Tibial artery (tissue), 4 donors: ENCODE data around the gene RIPK3.

Source experiments
- DNase-seq, 2 donors: peaks; one replicate each; pipeline ENCODE4 v3.0.0-alpha.2; 2019
- H3K27ac ChIP-seq, 2 donors: fragments of 200-600 bp; sonication (generic) in 1 of 2; 1 replicate in 1 of 2; 2 replicates in 1 of 2; pipeline ENCODE4 v1.5.1; 2018 to 2019; ENCODE audit warnings: mild to moderate bottlenecking in 1 of 2
- H3K27me3 ChIP-seq, 2 donors: fragments of 200-600 bp; sonication (generic) in 1 of 2; one replicate each; pipeline versions ENCODE4 v1.5.1 to v1.6.0; 2016 to 2019
- H3K36me3 ChIP-seq, 3 donors: fragments of 200-600 bp; sonication (generic) in 2 of 3; one replicate each; pipeline ENCODE4 v1.5.1; 2016 to 2019; ENCODE audit warnings: mild to moderate bottlenecking in 2 of 3
- H3K4me1 ChIP-seq, 4 donors: fragments of 200-600 bp; sonication (generic) in 2 of 4; 1 replicate in 3 of 4; 2 replicates in 1 of 4; pipeline ENCODE4 v1.5.1; 2016 to 2019
- H3K4me3 ChIP-seq, 2 donors: fragments of 200-600 bp; sonication (generic) in 1 of 2; 1 replicate in 1 of 2; 2 replicates in 1 of 2; pipeline ENCODE4 v1.5.1; 2018 to 2019; ENCODE audit warnings: mild to moderate bottlenecking in 2 of 2
- H3K9me3 ChIP-seq, 3 donors: fragments of 200-600 bp; sonication (generic) in 1 of 3; one replicate each; pipeline ENCODE4 v1.5.1; 2016 to 2019
- intact Hi-C: fragments of 100-400 bp; cut with DNase I; formaldehyde crosslinking; loops from one replicate; pipeline ENCODE4 v1.15.0; 2023; ENCODE audit warnings: low total_unique reads
- TF ChIP-seq, protein P1 (sequence below), 2 experiments: fragments of 200-600 bp in 1 of 2; fragments of 450-650 bp in 1 of 2; IDR thresholded peaks; one replicate each; pipeline ENCODE4 v1.5.1; 2017 to 2019; ENCODE audit warnings: antibody characterized with exemption in 2 of 2, mild to moderate bottlenecking in 1 of 2, moderate library complexity in 1 of 2

RIPK3 gene

DNA sequence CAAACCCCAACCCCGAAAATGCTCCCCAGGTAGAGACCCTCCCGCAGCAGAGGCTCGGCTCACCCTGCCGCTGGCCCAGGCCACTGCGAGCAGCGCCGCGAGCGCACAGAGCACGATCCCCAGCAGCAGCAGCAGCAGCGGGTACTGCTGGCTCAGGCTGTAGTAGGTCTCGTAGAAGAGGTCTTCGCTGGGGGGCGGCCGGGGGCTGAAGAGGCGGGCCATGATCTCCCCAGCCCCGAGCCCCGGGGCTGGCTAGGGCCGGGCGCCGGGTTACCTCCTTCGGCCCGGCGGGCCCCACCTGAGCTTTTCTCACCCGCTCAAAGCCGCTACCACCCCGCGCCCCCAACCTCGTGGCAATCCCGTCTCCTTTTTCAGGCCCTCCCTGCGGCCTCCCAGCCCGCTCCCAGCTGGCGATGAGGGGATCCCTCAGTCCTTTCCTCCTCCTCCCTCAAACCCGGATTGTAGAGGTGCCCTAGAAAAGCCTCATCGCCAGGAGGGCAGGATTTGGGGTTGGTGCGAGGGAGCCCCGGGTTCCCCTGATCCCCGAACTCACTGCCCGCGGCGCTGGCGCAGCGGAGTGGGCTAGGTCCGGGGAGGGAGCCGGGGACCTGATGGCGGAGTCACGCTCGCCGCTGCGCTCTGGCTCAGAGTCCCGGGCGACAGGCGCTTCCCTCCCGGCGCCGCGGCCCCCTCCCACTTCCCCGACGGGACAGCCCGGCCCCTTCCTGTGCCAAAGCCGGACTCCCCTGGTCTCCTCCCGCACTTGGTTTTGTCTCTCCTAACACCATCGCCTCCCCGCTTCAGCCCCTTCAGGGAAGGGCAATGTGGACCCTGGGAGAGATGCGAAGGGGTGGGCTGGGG, 5.1 kb downstream of the RIPK3 start, which contains the start of gene ADCY4:
ADCY4 (minus strand) TSS at position 641 of the 861 bp plus-strand sequence; CDS start at position 222, 419 bp downstream.
- no peaks in the 10 kb centered on the region for H3K9me3 ChIP-seq
- no peak within 1 kb of the TSS for H3K27ac ChIP-seq
- DNase-seq = no peak
- H3K27me3 ChIP-seq = peaks cover 6 to 71% of the 10 kb centered on the region in 2 donors
- H3K4me1 ChIP-seq = peaks cover 0 to 42% (median 28%) of the 10 kb centered on the region in 4 donors
- H3K36me3 ChIP-seq = no peaks in the 10 kb centered on the region
- TF ChIP-seq, protein P1, sequence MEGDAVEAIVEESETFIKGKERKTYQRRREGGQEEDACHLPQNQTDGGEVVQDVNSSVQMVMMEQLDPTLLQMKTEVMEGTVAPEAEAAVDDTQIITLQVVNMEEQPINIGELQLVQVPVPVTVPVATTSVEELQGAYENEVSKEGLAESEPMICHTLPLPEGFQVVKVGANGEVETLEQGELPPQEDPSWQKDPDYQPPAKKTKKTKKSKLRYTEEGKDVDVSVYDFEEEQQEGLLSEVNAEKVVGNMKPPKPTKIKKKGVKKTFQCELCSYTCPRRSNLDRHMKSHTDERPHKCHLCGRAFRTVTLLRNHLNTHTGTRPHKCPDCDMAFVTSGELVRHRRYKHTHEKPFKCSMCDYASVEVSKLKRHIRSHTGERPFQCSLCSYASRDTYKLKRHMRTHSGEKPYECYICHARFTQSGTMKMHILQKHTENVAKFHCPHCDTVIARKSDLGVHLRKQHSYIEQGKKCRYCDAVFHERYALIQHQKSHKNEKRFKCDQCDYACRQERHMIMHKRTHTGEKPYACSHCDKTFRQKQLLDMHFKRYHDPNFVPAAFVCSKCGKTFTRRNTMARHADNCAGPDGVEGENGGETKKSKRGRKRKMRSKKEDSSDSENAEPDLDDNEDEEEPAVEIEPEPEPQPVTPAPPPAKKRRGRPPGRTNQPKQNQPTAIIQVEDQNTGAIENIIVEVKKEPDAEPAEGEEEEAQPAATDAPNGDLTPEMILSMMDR (IDR thresholded peaks at IDR 0.05) = no peak
- H3K4me3 ChIP-seq = peak within 1 kb of the TSS; percentile 35 to 44
- intact Hi-C loops = no loop called here

DNA sequence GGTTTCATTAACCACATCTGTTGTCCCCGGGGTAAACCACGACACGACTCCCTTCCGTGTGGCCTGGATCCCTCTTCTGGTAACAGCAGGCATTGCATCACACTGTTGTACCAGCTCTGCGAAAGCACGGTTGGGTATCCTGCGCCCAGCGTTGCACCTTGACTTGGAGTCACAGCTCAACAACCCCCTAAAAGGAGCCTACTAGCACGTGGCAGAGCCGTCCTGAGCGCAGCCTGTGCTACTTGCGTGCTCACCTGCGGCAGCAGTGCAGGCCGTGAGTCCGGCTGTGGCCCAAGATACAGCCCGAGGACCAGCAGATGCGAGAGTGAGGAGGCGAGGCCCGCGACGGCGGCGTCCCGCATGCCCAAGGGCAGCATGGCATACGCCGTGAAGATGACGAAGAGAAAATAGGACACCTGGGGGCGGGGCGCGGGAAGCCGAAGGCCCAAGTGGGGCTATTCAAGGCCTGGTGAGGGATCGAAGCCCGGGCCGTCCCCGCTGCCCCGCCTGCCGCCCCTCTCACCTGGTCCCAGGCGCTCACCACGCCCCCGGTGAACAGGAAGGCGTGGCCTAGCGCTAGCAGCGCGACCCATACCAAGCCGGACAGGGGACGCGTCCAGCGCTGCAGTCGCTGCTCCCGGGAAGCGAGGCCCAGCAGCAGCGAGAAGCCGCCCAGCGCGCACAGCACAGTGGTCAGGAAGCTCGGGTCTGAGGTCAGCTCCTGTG, 7.4 kb downstream of the RIPK3 start:
- TF ChIP-seq, protein P1 (IDR thresholded peaks at IDR 0.05) = peak; percentile 70 to 79
- intact Hi-C loops = loop anchor here (2.0 kb wide), 1 partner anchor 98 kb away; no protein-coding TSS in a partner anchor
- Histone ChIP-seq H3K9me3 (no peaks in the 10 kb centered on the region), H3K4me1 (peaks cover 0 to 35% (median 27%) of the 10 kb centered on the region in 4 donors), H3K36me3 (no peaks in the 10 kb centered on the region), H3K27me3 (peaks cover 6 to 49% of the 10 kb centered on the region in 2 donors), H3K27ac (no peak overlapping the region), H3K4me3 (peak overlapping the region; percentile 12 to 26)
- DNase-seq = peak; percentile 72 to 82

DNA sequence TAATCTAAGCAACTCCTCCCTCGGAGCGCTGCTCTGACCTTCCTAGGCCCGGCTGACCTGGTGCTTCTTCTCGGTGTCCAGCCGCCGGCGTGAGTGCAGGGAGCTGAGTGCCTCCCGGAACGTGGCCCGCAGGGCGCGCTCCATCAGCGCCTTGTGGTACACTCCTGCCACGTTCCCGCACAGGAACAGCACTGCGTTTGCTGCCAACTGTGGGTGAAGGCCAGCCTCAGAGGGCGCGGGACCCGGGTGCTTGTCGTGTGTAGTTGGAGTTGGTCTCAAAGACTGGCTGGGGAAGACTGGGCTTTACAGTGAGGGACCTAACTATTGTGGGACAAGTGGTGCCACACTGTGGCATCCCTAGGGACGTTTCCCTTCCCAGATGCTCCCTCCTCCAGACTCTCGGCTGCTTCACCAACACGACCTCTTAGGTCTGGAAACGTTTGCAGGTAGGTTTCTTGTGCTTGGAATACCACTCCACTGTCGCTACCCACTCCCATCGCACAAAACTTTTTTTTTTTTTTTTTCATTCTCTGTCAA, 8.0 kb downstream of the RIPK3 start:
- no peak for DNase-seq

GRCh38 chr14:24330973-24331674, 8.7 kb downstream of the RIPK3 start:
- intact Hi-C loops = no loop called here
- TF ChIP-seq, protein P1 (IDR thresholded peaks at IDR 0.05) = no peak
- Histone ChIP-seq H3K9me3 (no peaks in the 10 kb centered on the region), H3K4me3 (no peak overlapping the region), H3K36me3 (no peaks in the 10 kb centered on the region), H3K4me1 (peaks cover 0 to 35% (median 27%) of the 10 kb centered on the region in 4 donors), H3K27me3 (peaks cover 6 to 36% of the 10 kb centered on the region in 2 donors), H3K27ac (no peak overlapping the region)
- no peak for DNase-seq

More for the DNA sequence above, 8.0 kb downstream of the RIPK3 start:
- Histone ChIP-seq H3K27me3 (peaks cover 6 to 43% of the 10 kb centered on the region in 2 donors), H3K27ac (no peak overlapping the region), H3K4me3 (no peak overlapping the region), H3K4me1 (peaks cover 0 to 35% (median 27%) of the 10 kb centered on the region in 4 donors), H3K36me3 (no peaks in the 10 kb centered on the region), H3K9me3 (no peaks in the 10 kb centered on the region)
- intact Hi-C loops = loop anchor here (2.0 kb wide), 1 partner anchor 99 kb away; no protein-coding TSS in a partner anchor
- TF ChIP-seq, protein P1 (IDR thresholded peaks at IDR 0.05) = no peak

DNA sequence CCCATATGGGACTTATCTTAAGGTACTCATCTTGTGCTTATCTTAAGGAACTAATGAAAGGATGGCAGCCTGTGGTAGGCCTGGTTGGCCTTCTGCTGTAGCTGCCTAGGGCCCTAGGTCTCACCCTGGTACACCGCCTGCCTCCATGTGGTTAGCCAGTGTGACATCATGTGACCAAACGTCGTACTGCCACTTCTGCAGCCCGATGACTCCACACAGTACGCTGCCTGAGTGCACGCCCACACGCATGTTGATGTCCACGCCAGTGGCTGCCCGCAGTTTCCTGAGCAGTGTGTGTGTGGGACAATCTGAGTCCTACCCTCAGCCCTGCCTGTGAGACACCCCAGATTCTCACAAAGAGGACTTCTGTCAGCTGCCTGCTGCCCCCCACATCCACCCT, 10.1 kb downstream of the RIPK3 start:
- Histone ChIP-seq H3K36me3 (no peaks in the 10 kb centered on the region), H3K4me1 (peaks cover 0 to 32% (median 24%) of the 10 kb centered on the region in 4 donors), H3K27ac (no peak overlapping the region), H3K4me3 (no peak overlapping the region), H3K27me3 (peaks cover 6 to 25% of the 10 kb centered on the region in 2 donors), H3K9me3 (no peaks in the 10 kb centered on the region)
- DNase-seq = peak in 1 of 2 donors; percentile 57
- intact Hi-C loops = no loop called here
- TF ChIP-seq, protein P1 (IDR thresholded peaks at IDR 0.05) = no peak
